AG10803 (cell line): Measurements from ENCODE around the gene PARK7.
A peak's percentile ranks its signal among the peaks of the same experiment; 100 is the strongest.
"Not testable (repeated sequence)": the region's sequence is repeated elsewhere in the genome, so short reads cannot be mapped to it uniquely, and the experiment has no call there.

Experiments
- DNase-seq: peaks from one replicate; pipeline ENCODE4 v3.0.0; 2010; ENCODE audit warnings: low read depth
- H3K4me3 ChIP-seq: 2 replicates; pipeline ENCODE4 v1.5.1; 2011; ENCODE audit warnings: mild to moderate bottlenecking, low read length, control low read depth
- CTCF ChIP-seq: conservative IDR thresholded peaks from 2 replicates; pipeline ENCODE4 v1.5.1; 2011; ENCODE audit warnings: mild to moderate bottlenecking, low read length, control low read depth, inconsistent platforms

The PARK7 gene

GRCh38 chr1:7960867-7961215 lies 670 bp upstream of the PARK7 start:
- DNase-seq: no peak
- no peak for TF ChIP-seq CTCF
- peak overlapping the region; percentile 82 for H3K4me3 ChIP-seq

GRCh38 chr1:7962014-7962335 lies 464 bp downstream of the PARK7 start:
- H3K4me3 ChIP-seq: peak overlapping the region; percentile 86
- TF ChIP-seq CTCF: no peak
- no peak for DNase-seq

- TF ChIP-seq CTCF: no peak
- H3K4me3 ChIP-seq: peak overlapping the region; percentile 86
These were observed 1.3 kb downstream of the PARK7 start for GRCh38 chr1:7962636-7963377.

GRCh38 chr1:7963378-7963730 lies 1.8 kb downstream of the PARK7 start:
- not testable (repeated sequence) for DNase-seq

More at GRCh38 chr1:7962636-7963377, 1.3 kb downstream of the PARK7 start:
- DNase-seq: no peak

GRCh38 chr1:7963841-7964240 lies 2.3 kb downstream of the PARK7 start:
- DNase-seq, H3K4me3 ChIP-seq: not testable (repeated sequence)

More at GRCh38 chr1:7963378-7963730, 1.8 kb downstream of the PARK7 start:
- H3K4me3 ChIP-seq: not testable (repeated sequence)

GRCh38 chr1:7964476-7964875 lies 3.0 kb downstream of the PARK7 start:
- no peak for TF ChIP-seq CTCF
- H3K4me3 ChIP-seq: no peak overlapping the region
- no peak for DNase-seq

- no peak for TF ChIP-seq CTCF
- DNase-seq: no peak
- H3K4me3 ChIP-seq: no peak overlapping the region
These were observed 5.7 kb downstream of the PARK7 start for GRCh38 chr1:7967196-7967595.

- no peak overlapping the region for H3K4me3 ChIP-seq
- DNase-seq: no peak
These were observed 6.1 kb downstream of the PARK7 start for GRCh38 chr1:7967651-7968050.

More at GRCh38 chr1:7967651-7968050, 6.1 kb downstream of the PARK7 start:
- no peak for TF ChIP-seq CTCF
